ENCODE data around the gene ASCC1.

DNA sequence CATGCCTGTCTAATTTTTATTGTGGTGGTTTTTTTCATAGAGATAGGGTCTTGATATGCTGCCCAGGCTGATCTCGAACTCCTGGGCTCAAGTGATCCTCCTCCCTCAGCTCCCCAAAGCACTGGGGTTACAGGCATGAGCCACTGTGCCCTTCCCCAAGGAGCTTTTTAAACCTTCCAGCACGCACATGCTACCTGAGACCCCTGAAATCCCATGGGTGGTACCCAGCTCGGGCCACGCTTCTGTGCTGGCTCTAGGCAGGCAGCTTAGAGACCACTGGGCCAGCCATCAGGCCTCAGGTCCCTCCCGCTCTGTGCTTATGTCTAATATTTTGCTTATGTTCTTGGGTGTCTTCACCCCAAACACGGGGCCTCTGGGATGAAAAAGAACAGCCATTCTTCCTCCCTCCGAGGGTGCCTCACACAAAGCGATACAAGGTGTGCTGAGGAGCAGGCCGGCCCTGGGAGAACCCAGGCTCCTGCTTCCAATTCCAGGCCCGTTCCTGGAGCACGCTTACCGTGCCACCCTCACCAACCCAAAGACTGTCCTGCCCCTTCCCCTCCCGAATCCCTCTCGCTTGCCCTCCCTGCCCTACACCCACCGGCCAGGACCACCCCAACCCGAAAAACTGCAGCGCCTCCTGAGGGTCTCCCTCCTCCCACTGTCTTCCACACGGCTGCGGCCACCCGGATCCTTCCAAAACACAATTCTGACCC lies 138.6 kb downstream of the ASCC1 start:
- TF ChIP-seq, protein P1, sequence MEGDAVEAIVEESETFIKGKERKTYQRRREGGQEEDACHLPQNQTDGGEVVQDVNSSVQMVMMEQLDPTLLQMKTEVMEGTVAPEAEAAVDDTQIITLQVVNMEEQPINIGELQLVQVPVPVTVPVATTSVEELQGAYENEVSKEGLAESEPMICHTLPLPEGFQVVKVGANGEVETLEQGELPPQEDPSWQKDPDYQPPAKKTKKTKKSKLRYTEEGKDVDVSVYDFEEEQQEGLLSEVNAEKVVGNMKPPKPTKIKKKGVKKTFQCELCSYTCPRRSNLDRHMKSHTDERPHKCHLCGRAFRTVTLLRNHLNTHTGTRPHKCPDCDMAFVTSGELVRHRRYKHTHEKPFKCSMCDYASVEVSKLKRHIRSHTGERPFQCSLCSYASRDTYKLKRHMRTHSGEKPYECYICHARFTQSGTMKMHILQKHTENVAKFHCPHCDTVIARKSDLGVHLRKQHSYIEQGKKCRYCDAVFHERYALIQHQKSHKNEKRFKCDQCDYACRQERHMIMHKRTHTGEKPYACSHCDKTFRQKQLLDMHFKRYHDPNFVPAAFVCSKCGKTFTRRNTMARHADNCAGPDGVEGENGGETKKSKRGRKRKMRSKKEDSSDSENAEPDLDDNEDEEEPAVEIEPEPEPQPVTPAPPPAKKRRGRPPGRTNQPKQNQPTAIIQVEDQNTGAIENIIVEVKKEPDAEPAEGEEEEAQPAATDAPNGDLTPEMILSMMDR (IDR thresholded peaks at IDR 0.05) = no peak
- TF ChIP-seq EZH2 (IDR thresholded peaks at IDR 0.05; ENCODE audit: borderline replicate concordance, insufficient read depth, low read depth, low read length, poor library complexity, severe bottlenecking) = no peak
